Prostate gland (tissue), 2 donors: Measurements from ENCODE around the gene PLCG1.

ENCODE experiments used
- POLR2A ChIP-seq: fragments of 450-650 bp; IDR thresholded peaks from one replicate; pipeline ENCODE4 v1.6.1; 2016; ENCODE audit warnings: antibody characterized with exemption, mild to moderate bottlenecking
- POLR2AphosphoS5 ChIP-seq: sonication (generic); formaldehyde crosslinking; IDR thresholded peaks from one replicate; pipeline ENCODE4 v1.6.1; 2017; ENCODE audit warnings: antibody characterized with exemption
- TF ChIP-seq, protein P1 (sequence below), 4 experiments: fragments of 200-600 bp in 2 of 4; fragments of 450-650 bp in 2 of 4; sonication (generic) in 2 of 4; IDR thresholded peaks; 1 replicate in 3 of 4; 2 replicates in 1 of 4; pipeline ENCODE4 v1.5.1; 2016 to 2019; ENCODE audit warnings: antibody characterized with exemption in 4 of 4, mild to moderate bottlenecking in 2 of 4, moderate library complexity in 2 of 4

DNA sequence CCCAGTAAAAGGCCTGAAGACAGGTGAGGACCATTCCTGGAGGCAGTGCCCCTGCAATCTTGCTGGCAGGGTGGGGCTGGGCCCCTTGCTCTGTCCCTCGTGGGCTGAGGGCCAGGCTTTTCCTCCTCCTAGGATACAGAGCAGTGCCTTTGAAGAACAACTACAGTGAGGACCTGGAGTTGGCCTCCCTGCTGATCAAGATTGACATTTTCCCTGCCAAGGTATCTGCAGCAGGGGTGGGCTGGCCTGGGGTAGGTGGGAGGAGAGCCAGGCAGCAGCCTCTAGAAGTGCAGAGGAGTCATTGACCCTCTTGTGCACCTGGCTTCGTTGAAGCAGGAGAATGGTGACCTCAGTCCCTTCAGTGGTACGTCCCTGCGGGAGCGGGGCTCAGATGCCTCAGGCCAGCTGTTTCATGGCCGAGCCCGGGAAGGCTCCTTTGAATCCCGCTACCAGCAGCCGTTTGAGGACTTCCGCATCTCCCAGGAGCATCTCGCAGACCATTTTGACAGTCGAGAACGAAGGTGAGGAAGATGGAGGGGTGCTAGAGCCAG lies 36.5 kb downstream of the PLCG1 start:
- TF ChIP-seq POLR2A = no peak
- TF ChIP-seq, protein P1, sequence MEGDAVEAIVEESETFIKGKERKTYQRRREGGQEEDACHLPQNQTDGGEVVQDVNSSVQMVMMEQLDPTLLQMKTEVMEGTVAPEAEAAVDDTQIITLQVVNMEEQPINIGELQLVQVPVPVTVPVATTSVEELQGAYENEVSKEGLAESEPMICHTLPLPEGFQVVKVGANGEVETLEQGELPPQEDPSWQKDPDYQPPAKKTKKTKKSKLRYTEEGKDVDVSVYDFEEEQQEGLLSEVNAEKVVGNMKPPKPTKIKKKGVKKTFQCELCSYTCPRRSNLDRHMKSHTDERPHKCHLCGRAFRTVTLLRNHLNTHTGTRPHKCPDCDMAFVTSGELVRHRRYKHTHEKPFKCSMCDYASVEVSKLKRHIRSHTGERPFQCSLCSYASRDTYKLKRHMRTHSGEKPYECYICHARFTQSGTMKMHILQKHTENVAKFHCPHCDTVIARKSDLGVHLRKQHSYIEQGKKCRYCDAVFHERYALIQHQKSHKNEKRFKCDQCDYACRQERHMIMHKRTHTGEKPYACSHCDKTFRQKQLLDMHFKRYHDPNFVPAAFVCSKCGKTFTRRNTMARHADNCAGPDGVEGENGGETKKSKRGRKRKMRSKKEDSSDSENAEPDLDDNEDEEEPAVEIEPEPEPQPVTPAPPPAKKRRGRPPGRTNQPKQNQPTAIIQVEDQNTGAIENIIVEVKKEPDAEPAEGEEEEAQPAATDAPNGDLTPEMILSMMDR (IDR thresholded peaks at IDR 0.05) = no peak
- no peak for TF ChIP-seq POLR2AphosphoS5
